HTR-8/SVneo (cell line): Measurements from ENCODE around the gene NRXN3.

ENCODE experiments used
- DNase-seq: peaks from one replicate; pipeline ENCODE4 v3.0.0; 2011; ENCODE audit warnings: low spot score, mixed read lengths; ENCODE audit not compliant: insufficient read length
- FAIRE-seq: peaks from 2 replicates; lab custom pipeline; 2011; peaks lifted over from hg19 to GRCh38; lab: Jason Lieb, UNC

Gene NRXN3

GRCh38 chr14:78848234-78848820, 678.2 kb downstream of the NRXN3 start:
- FAIRE-seq = no peak
- peak; percentile 10 for DNase-seq

- FAIRE-seq (no peak), DNase-seq (no peak)
Measured at GRCh38 chr14:78849952-78850351, 679.8 kb downstream of the NRXN3 start.

- FAIRE-seq (no peak), DNase-seq (no peak)
Measured at GRCh38 chr14:78851189-78851588, 681.0 kb downstream of the NRXN3 start.

DNA sequence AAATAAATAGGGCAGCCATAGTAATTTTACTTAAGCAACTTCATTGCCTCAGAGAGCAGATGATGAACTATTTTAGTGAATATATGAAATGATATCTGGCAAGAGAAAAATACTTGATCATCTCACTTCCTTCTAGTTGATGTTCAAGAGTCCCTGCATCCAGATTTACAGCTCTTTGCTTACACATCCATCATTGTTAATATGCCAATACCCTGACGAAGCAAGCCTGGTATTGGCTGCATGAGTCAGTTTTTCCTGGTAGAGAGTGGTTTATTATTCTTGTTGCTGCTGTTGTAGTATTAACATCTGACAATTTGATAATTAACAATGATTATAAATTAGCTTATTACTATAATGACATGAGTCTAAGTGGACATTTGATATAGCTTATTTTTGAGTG, 681.9 kb downstream of the NRXN3 start:
- DNase-seq (no peak), FAIRE-seq (no peak)

DNA sequence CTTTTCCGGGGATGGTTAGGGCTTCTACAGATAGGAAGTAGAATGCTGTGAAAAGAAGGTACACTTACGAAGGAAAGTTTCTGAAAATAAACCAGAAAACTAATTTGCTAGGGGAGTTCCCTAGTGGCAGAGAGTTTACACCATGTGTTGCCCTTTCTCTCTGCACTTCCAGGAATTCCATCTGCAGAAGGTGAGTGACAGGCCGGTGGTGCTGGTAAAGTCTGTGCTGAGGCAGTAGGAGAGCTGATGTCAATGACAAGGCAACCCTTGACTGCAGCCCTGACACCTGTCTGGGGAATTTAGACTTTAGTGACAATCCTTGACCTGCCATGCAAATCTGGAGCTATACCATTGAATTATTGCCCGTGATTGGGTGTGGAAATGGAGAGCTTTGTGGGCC, 687.8 kb downstream of the NRXN3 start:
- no peak for FAIRE-seq
- no peak for DNase-seq

GRCh38 chr14:78863143-78863542, 693.0 kb downstream of the NRXN3 start:
- DNase-seq = peak; percentile 2
- FAIRE-seq = no peak

DNA sequence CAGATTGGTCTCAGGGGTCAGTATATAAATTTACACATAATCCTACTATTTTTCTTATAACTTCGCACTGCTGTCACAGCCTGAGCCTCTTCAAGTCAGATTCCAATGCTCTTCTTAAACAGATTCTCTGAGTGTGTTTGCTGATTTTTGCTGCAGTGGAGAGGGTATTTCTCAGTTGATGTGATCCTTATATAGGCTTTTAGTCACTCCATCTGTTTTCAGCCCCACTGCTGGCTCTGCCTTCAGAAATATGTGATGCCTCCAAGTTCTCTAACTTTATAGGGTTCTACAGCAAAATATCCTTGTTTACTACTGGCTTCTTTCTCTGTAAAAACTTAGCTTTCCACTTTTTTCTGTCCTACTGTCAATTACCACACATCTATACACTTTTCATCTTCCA, 702.7 kb downstream of the NRXN3 start:
- no peak for DNase-seq
- FAIRE-seq = no peak

DNA sequence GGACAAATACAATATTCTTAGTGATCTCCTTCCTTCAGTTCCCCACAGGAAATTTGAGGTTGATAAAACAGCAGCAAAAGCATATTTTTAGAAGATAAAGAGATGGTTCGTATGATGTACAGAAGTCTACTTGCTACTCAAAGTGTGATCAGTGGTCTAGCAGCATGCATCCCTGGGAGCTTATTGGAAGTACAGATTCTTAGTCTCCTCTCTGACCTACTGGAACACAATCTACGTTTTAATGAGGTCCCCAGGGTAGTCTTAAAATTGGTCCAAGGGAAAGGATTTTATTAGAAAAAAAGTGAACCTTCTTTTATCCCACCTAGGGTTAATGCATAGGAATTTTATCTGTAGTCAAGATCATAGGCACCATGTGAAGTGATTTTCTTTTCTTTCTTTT, 703.4 kb downstream of the NRXN3 start:
- DNase-seq = no peak
- FAIRE-seq = no peak

DNA sequence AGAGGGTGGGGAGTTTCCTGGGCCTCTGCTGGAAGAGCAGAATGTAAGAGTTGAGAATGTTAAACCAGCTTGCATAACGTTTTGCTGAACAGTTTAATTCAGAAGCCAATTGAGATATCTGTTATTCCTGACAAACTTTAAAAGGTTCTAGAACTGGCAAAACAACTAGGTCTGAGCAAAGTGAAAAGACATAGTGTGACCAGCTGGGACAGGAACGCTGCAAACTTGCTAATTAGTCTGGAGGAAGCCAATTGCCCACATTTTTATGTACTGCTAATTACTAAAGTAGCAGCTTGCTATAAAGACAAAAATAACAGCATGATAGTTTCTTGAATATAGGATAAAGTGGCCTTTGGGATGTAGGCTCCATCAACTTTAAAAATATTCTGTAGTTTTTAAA, 704.9 kb downstream of the NRXN3 start:
- DNase-seq (no peak), FAIRE-seq (no peak)

DNA sequence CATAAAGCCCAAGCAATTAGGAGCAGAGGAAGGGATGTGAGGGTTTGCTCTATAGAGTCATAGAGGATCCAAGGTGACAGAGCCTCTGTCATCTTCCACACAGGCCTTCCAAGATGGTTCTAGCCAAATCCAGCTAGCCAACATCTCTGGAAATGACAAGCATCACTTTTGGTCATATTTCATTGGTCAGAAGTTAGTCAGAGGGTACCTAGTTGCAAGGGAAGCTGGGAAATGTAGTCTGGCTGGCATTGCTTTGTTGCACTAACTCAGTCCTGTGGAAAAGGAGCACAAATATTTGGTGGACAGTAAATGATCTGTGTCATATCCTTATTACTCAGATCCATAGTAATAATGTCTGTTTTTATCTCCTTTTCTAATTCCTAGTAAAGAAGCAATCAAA, 715.7 kb downstream of the NRXN3 start:
- FAIRE-seq (no peak), DNase-seq (no peak)

DNA sequence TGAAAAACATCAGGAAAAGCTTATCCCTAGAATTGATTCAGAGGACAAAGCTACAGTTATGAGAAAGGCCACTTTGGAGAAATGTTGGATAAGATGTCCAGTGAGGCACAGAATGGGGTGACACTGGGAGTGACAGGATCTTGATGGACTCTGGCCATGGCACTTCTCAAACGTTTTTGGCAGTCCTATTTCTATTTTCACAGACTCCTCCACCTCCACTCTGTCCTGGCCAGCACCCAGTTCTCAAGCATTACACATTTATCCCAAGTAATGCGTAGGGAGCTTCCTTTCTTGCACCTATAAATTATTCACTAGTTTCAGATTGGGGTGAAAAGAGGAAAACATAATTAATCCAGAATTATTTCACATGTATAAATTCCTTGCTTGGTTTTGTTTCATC, 727.3 kb downstream of the NRXN3 start:
- DNase-seq = no peak
- FAIRE-seq = no peak

- DNase-seq = peak; percentile 6
- no peak for FAIRE-seq
Measured at GRCh38 chr14:78902010-78902623, 731.9 kb downstream of the NRXN3 start.

- FAIRE-seq = no peak
Measured at GRCh38 chr14:78904094-78904493, 733.9 kb downstream of the NRXN3 start.

DNA sequence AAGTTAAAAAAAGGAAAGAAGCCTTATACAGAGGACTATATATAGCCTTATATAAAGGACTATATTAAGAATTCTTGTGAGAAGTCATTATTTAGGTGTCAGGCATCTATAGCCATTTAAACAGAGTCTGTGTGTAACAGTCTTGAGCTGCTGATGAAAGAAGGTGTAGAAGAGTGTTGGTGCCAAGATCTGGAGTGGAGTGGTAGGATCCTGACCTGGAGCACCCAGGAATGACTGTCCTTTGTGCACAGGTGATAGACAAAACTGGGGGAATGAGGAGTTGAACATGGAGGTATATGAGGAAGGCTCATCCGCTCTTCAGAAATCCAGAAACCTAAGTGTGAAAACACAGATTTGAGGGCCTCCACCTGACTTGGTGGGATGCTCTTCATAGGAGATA, 747.3 kb downstream of the NRXN3 start:
- FAIRE-seq = no peak
- no peak for DNase-seq

More at GRCh38 chr14:78904094-78904493, 733.9 kb downstream of the NRXN3 start:
- no peak for DNase-seq

- FAIRE-seq (no peak), DNase-seq (peak; percentile 24)
Measured at GRCh38 chr14:78921856-78922255, 751.7 kb downstream of the NRXN3 start.

- DNase-seq (no peak), FAIRE-seq (no peak)
Measured at GRCh38 chr14:78927261-78927660, 757.1 kb downstream of the NRXN3 start.

- FAIRE-seq = no peak
- DNase-seq = no peak
Measured at GRCh38 chr14:78933166-78933565, 763.0 kb downstream of the NRXN3 start.

DNA sequence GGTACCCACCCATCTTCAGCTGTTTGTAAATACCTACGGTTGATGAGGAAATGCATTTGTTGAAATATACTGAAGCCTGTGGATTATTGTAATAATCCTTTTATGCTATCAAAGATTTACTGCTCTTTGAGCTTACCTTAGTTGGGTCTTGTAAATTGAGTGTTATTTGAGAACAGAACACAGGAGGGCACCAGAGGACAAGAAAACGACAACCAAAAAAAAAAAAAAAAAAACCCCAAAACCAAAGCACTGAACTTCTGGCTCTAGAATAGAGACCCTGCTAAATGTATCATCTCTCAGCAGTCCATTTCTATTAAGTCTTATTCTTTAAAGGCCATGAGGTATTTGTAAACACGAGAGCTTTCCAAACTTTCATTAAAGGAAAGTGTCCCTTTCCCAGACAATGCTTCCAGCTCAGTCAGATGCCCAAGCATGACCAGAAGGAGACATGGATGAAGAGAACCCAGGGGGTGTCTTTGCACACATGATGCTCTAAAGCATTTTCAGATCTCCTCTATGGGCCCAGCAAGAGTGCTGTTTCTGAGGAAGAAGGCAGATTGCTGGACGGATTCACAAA, 763.9 kb downstream of the NRXN3 start:
- DNase-seq = peak; percentile 33

GRCh38 chr14:78946949-78947348, 776.8 kb downstream of the NRXN3 start:
- FAIRE-seq = no peak
- no peak for DNase-seq

More for the DNA sequence above, 763.9 kb downstream of the NRXN3 start:
- FAIRE-seq = no peak

- DNase-seq (no peak), FAIRE-seq (no peak)
Measured at GRCh38 chr14:78947681-78948080, 777.5 kb downstream of the NRXN3 start.

DNA sequence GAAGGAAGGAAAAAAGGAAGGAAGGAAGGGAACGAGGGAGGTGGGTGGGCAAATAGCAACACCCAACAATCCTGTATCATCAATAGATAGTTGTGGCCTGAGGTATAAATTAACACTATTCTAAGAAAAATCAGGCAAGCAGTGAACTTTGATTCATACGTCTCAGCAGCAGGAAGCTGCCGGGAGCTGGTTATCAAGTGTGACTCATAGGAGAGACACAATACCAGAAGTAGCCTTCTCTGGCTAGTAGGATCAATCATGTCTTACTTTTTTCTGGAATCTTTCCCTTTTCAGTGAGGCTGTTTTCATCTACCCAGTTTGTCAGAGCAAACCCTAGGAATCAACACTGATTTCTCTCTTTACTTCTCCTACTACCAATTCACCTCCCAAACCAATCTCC, 780.5 kb downstream of the NRXN3 start:
- FAIRE-seq (no peak), DNase-seq (no peak)

DNA sequence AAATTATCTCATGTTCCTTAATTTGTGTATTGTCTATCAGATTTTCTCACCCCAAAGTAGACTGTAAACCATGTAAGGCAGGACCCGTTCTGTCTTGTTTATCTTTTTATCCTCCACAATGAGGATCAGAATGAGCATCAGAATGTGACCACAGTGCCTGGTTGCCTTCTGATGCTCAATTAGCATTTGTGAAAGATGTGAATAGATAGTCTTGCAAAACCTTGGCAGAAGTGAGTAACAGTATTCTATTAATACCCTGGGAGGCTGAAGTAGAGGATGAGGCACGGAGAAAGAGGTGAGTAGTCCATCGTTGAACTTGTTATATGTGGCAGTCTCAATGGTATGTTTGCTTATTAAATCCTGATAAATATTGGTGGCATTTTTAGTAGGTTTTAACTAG, 781.4 kb downstream of the NRXN3 start:
- no peak for FAIRE-seq
- DNase-seq = no peak
